HG03103 (cell line): ENCODE data around the gene C3orf70.

Experiments
- ATAC-seq: cut with Tn5 transposase; IDR thresholded peaks from one replicate; pipeline ENCODE4 v1.9.1; 2021; ENCODE audit warnings: low read depth; ENCODE audit not compliant: unreplicated experiment

C3orf70 gene

DNA sequence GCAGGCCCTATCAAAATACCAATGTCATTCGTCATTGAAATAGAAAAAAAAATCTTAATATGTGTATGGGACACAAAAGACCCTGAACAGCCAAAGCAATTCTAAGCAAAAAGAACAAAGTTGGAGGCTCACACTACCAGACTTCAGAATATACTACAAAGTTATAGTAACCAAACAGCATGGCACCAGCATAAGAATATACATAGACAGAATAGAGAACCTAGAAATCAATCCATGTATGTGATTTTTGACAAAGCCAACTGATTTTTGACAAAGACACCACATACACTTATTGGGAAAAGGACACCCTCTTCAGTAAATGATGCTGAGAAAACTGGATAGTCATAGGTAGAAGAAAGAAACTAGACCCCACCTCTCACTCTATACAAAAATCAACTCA is 95.0 kb downstream of the C3orf70 start:
- ATAC-seq = no peak

- no peak for ATAC-seq
Measured at GRCh38 chr3:185056908-185057307, 96.0 kb downstream of the C3orf70 start.

GRCh38 chr3:185052631-185053030 is 100.2 kb downstream of the C3orf70 start:
- no peak for ATAC-seq

- ATAC-seq = no peak
Measured at GRCh38 chr3:185051801-185052200, 101.1 kb downstream of the C3orf70 start.

DNA sequence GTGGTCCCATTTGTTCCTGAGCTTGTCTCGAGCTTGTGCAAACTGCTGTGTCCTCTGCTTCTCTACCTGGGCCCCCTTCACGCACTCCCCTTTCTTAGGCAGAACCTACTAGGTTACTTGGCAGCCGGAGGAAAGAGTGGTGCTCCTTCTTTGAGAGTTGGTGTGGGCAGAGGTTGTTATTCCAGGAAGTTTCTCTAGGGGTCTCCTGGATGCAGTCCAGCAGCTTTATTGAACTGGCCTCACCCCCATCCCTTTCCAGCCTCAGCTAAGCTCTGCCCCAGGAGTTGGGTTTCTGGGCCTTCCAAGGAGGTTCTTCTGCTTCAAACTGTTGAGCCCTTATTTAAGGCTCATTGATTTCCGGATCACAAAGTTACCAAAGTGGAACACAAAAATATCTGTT is 103.2 kb downstream of the C3orf70 start:
- ATAC-seq = no peak

DNA sequence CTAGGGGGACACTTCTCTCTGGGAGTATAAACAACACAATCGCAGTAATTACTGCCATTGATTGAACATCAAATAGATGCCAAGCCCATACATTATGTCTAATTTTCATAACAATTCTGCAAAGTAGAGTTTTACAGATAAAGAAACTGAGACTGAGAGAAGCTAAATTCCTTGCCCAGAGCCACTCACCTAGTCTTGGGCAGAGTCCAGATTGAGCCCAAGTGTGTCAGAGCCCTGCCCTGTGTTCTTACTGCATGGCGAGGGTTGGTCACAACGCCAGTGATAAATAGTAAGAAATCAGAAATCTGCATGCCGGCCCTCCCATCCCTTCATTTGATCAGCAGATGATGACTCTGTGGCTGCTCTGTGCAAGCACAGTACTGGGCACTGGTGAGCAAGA is 106.3 kb downstream of the C3orf70 start:
- no peak for ATAC-seq

GRCh38 chr3:185046164-185046515 is 106.7 kb downstream of the C3orf70 start:
- no peak for ATAC-seq

- no peak for ATAC-seq
Measured at GRCh38 chr3:185042312-185043050, 110.4 kb downstream of the C3orf70 start.

GRCh38 chr3:185041540-185041939 is 111.3 kb downstream of the C3orf70 start:
- ATAC-seq = no peak

GRCh38 chr3:185040425-185040824 is 112.4 kb downstream of the C3orf70 start:
- ATAC-seq = no peak

GRCh38 chr3:185037801-185038200 is 115.1 kb downstream of the C3orf70 start:
- no peak for ATAC-seq

- no peak for ATAC-seq
Measured at GRCh38 chr3:185030951-185031350, 121.9 kb downstream of the C3orf70 start.

GRCh38 chr3:185030399-185030798 is 122.5 kb downstream of the C3orf70 start:
- no peak for ATAC-seq

GRCh38 chr3:185029086-185029485 is 123.8 kb downstream of the C3orf70 start:
- ATAC-seq = no peak

DNA sequence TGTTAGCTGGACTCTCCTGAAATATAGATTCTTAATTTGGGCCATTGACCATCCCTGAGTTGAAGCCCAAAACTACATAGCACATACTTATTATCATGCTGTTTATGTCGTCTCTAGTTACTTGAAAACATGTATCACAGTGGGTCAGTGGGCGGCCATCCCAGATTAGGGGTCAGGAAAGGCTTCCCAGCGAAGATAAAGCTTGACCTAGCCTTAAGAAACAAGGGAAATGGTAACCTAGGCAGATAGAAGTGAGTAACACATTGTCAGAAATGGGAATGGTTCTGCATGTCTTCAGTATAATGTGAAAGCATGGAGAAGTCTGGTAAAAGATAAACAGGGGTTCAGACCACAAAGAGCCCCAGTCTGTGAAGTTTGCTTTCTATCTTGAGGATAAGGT is 124.7 kb downstream of the C3orf70 start:
- no peak for ATAC-seq
